ENCODE data around the gene PRSS56.

Gene PRSS56

DNA sequence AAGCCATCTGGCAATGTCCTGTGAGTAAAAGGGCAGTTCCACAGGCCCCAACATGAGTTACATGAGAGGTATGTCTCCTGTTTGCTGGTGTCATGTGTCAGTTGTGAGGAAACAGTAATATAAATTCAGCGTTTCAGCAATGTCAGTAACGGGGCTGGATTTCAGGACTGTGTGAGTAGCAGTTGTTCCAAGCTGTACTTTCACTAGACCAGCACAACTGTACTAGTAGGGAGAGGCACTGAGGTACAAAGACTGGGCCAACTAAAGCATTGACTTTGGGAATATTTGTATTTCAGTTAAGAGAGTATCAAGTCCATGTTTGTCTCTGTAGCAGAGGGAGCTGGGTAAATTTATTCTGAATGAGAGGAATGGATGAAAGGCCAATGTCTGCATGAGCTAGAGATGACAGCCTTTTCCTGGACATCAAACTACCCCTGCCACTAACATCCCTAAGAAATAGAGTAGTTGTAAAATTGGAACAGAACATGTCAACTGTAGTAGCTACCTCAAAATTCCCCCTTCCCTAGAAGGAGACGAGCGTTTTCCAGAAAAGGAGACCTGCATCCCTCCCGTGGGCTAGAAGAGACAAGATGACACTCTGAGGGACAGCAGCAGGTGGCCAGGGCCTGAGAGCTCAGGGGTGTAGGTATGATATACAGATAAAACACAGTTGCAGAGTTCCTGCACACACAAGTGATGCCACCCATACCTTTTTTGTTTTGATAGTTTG lies 54.7 kb downstream of the PRSS56 start:
- no peak for DNase-seq
